Measurements from ENCODE around the gene ITGAD.

ITGAD gene

DNA sequence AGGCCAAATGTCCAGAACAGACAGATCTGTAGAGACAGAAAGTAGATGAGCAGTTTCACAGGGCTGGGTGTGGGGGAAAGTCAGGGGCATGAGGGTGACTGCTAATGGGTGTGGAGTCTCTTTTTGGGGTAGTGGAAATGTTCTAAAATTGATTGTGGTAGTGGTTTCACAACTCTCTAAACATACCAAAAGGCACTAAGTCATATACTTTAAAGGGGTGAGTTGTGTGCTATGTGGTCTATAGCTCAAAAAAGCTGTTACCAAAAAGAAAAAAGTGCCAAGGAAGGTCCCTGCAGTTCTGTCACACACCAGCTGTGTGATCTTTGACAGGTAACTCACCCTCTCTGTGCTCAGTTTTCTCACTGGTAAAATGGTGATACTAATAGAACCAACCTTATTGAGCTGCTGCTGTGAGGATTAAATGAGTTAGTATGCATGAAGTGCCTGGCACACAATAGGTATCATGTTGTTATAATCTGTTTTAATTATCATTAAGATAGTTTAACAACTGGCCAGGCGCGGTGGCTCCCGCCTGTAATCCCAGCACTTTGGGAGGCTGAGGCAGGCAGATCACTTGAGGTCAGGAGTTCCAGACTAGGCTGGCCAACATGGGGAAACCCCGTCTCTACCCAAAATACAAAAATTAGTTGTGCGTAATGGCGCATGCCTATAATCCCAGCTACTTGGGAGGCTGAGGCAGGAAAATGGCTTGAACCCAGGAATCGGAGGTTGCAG is 27.8 kb upstream of the ITGAD start:
- DNase-seq (ENCODE audit: low read depth) = no peak

DNA sequence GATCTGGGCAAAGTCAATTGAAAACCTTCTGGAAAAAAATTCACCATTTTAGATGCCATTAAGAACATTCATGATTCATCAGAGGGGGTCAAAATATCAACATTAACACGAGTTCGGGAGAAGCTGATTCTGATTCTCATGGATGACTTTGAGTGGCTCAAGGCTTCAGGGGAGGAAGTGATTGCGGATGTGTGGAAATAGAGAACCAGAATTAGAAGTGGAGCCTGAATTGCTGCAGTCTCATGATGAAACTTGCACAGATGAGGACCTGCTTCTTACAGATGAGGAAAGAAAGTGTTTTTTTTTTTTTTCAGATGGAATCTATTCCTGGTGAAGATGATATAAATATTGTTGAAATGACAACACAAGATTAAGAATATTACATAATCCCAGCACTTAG is 25.3 kb upstream of the ITGAD start:
- no peak for DNase-seq (ENCODE audit: low read depth)

DNA sequence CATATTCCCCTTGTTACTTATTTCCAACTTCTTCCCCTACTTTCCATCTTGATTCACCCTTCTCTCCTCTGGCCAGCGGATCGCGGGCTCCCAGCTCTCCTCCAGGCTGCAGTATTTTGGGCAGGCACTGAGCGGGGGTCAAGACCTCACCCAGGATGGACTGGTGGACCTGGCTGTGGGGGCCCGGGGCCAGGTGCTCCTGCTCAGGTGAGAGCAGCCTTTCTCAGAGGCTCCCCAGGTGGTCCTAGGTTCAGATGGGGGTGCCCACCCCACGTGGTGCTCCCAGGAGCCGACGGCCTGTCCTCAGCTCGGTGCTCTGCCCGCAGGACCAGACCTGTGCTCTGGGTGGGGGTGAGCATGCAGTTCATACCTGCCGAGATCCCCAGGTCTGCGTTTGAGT is 22.1 kb upstream of the ITGAD start:
- DNase-seq (ENCODE audit: low read depth) = no peak

DNA sequence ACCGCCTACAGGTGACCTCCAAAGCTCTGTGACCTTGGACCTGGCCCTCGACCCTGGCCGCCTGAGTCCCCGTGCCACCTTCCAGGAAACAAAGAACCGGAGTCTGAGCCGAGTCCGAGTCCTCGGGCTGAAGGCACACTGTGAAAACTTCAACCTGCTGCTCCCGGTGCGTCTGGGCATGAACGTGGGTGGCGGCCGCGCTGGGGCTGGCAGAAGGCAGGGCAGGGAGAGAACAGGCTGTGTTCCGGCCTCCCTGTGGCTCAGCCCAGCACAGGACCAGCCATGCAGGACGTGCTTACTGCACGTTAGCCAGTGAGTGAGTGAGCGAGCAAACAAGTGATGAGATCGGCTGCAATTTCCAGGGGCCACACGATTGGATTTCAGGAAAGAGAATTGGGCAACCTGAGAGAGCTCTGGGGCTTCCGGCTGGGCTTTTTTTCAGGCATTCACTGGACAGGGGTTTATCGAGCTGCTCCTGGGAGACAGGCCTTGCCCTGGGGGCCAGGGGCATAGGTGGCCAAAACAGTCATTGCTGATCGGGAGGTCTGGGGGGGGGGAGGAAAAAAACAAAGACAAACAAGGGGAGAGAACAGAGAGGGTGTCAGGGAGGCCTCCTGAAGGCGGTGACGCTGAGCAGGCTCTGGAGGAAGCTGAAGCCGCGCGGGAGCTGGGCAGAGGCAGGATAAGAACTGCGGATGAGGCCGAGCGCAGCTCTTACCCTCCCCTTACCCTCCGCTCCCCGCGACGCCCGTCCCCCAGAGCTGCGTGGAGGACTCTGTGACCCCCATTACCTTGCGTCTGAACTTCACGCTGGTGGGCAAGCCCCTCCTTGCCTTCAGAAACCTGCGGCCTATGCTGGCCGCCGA is 21.3 kb upstream of the ITGAD start:
- DNase-seq (ENCODE audit: low read depth) = no peak

DNA sequence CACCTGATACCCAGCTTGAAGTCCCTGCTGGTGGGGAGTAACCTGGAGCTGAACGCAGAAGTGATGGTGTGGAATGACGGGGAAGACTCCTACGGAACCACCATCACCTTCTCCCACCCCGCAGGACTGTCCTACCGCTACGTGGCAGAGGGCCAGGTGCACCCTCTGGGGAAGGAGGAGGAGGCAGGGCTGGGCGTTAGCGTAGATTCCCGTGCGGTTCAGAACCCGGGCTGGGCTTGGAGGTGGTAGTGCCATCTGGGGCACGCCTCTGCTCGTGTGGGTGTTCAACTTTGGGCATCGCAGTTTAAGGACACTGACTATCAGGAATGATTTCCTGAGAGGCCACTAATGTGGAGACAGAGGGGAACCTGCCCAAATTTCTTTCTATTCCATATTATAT is 19.9 kb upstream of the ITGAD start:
- DNase-seq (ENCODE audit: low read depth) = no peak

DNA sequence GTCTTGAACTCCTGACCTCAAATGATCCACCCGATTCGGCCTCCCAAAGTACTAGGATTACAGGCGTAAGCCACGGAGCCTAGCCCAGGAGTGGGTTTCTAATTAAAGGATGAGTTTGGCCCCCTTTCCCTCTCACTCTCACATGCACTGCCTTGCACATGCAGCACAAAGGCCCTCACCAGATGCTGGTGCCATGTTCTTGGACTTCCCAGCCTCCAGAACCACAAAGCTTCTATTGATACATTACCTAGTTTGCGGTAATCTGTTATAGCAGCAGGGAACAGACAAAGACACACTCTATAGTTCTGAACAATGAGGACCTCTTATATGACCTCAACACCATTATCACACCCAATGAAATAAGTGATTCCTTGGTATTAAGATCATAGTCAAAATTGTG is 17.9 kb upstream of the ITGAD start:
- DNase-seq (ENCODE audit: low read depth) = no peak

DNA sequence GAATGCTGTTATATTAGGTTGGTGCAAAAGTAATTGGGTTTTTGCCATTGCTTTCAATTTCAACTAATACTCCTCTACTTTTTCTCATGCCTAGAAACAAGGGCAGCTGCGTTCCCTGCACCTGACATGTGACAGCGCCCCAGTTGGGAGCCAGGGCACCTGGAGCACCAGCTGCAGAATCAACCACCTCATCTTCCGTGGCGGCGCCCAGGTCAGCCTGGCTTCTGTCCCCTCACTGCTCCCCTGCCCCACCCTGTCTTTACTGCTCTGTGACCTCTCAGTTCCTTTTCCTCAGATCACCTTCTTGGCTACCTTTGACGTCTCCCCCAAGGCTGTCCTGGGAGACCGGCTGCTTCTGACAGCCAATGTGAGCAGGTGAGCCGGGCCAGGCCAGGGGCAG is 16.4 kb upstream of the ITGAD start:
- no peak for DNase-seq (ENCODE audit: low read depth)

DNA sequence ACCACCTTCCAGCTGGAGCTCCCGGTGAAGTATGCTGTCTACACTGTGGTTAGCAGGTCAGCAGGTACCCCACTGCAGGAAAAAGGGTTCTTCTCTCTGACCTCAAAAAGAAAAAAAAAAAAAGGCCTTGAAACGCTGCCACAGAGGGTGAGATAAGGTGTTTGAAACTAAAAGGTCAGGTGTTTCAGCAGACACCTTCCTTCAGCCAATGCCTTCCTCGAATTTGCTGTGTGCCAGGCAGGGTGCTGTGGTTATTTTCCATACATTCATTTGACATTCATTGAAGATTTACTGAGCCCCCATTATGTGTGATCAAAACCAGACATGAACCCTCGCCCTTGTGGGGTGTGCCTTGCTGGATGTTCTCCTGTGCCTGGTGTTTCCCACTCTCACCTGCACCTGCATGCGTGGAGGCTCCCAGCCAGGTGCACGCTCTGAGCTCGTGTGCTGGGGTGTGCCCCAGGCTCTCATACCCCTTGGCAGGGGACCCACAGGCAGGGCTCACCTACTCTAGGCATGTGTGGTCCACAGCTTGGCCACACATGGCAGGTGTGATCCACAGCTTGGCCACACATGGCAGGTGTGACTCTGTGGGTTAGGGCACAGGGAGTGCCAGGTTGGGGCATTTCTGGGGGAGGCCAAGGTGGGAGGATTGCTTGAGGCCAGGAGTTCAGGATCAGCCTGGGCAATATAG is 15.8 kb upstream of the ITGAD start:
- no peak for DNase-seq (ENCODE audit: low read depth)

DNA sequence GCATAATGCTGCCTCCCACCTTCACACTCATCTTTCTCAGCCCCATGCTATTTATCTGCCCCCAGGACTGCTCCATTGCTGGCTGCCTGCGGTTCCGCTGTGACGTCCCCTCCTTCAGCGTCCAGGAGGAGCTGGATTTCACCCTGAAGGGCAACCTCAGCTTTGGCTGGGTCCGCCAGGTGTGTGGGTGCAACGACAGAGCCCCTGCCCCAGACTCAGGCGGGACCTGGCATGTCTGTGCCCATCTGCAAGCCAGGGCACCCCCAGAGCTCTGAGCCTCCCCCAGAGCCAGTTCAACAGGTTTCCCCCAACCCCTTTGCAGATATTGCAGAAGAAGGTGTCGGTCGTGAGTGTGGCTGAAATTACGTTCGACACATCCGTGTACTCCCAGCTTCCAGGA is 12.9 kb upstream of the ITGAD start:
- DNase-seq (ENCODE audit: low read depth) = no peak

DNA sequence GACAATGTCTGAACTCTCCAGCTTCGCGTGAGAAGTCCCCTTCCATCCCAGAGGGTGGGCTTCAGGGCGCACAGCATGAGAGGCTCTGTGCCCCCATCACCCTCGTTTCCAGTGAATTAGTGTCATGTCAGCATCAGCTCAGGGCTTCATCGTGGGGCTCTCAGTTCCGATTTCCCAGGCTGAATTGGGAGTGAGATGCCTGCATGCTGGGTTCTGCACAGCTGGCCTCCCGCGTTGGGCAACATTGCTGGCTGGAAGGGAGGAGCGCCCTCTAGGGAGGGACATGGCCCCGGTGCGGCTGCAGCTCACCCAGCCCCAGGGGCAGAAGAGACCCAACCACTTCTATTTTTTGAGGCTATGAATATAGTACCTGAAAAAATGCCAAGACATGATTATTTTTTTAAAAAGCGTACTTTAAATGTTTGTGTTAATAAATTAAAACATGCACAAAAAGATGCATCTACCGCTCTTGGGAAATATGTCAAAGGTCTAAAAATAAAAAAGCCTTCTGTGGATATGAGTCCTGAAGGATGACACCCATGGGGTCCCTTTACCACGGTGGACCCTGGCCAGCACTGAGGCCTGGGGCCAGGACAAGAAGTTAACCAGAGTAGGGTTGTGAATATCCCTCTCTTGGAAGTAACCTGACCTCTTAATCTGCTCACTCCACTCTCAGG is 10.5 kb upstream of the ITGAD start:
- DNase-seq (ENCODE audit: low read depth) = peak; percentile 37

DNA sequence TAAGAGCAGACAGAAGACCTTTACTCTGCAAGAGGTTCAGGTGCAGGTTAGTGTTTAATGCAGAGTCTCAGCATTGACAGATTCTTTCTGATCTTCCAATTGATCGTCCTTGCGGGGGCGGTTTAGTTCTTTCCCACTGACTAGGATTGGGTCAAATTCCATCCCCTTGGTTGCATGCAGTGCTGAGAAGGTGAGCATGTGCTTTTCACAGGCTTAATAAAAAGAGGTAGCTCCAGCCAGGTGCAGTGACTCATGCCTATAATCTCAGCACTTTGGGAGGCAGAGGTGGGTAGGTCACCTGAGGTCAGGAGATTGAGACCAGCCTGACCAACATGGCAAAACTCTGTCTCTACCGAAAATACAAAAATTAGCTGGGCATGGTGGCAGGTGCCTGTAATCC is 7.5 kb upstream of the ITGAD start:
- DNase-seq (ENCODE audit: low read depth) = no peak

DNA sequence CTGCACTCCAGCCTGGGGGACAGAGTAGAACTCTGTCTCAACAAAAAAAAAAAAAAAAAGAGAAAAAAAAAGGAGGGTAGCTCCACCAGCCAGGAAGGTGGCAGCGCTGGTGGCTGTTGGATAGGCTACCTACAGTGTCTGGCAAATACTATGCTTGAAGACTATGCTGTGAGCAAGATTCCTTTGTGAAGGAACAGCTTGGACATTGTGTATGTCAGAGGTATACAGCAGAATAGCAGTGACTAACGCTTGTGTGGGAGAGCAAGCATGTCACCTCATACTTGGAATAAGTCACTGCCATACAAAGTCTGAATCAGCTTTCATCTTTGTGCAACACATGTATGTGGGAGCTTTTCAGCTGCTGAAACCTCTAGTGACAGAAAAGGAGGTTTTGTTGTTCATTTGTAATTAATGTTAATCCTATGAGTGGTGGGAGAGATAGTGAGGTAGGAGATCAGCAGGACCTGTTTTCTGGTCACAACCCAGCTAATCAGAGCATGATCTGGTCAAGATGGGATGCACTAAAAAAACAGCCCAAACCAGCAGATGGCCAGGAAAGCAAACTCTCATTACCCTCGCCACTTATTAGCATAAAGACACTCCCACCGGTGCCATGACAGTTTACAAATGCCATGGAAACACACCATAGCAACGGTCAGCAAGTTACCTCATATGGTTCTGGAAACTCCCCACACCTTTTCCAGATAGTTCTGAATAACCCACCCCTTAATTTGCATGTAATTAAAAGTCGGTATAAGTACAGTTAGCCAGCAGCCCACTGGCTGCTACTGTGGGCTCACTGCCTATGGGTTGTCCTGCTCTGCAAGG is 6.8 kb upstream of the ITGAD start:
- DNase-seq (ENCODE audit: low read depth) = no peak

DNA sequence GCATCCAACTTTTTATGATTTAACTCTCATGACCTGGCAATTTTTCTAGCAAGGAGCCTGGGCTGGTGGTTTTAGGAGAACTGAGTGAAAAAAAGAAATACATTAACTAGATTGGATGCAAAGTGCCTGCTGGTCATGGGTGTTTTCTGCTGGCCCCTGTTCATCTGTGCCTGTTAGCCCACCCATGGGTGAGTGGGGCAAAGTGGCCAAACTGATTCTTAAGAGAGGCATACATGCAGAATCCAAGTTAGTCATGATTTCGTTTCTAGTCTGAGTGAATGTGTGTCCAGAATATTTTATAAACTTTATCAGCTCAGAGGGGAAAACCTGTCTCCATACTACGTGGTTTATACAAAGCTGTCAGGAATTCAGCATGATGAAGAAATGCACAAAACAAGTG is 4.6 kb upstream of the ITGAD start:
- DNase-seq (ENCODE audit: low read depth) = no peak

DNA sequence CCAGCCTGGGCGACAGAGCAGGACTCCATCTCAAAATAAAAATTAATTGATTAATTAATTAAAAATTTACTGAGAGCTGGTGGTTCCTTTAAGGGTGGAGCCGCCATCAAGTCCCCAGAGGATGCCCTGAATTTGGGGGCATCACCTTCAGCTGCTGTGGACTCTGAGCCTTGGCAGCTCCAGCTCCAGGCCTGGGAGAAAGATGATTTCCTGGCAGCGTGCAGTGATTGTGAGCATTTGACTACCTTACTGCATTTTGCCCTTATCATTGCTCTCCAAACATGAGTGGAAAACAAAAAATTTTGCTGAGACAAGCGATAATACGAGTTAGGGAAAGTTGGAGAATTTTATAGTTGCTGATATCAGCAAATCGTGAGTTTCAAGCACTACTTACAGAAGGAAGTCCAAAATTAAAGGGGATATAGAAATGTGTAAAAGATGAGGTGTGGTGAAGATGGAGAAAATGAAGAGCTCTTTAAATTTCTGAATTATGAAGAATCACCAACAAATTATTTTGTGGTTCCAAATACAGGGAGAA is 2.6 kb upstream of the ITGAD start:
- no peak for DNase-seq (ENCODE audit: low read depth)

DNA sequence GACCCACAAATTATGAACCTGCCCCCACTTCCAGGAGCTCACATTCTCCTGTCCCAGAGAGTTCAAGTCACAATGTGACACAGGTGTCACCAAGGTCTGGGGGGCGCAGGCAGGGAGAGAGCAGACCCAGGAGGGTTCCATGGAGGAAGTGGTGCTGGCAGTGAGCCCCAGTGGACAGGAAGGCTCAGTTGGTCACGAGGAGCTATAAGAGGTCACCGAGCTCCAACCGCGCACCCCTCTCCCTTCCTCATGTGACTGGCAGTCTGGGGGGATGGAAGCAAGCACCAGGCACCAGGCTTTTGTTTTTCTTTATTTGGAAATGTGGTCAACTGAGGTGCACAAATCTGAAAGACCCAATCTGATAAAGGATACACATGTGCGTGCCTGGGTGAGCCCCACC is 2.5 kb downstream of the ITGAD start:
- DNase-seq (ENCODE audit: low read depth) = no peak

DNA sequence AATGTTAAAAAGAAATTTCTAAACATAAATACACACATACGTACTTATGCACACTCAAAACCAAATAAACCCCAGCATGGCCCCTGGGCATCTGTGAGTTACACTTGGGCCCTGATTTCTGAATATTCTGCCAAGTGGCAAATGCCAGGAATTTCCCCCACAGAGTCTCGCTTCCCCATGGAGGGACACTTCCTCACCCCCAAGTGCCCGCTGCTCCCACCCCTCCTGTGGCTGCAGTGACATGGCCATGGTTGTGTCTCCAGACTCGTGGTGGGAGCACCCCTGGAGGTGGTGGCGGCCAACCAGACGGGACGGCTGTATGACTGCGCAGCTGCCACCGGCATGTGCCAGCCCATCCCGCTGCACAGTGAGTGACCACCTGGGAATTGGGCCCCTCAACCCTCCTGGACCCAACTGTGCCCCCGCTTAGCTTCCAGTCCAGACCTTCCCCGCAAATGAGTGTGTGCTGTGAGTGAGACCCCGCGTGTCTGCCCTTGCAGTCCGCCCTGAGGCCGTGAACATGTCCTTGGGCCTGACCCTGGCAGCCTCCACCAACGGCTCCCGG is 4.0 kb downstream of the ITGAD start:
- DNase-seq (ENCODE audit: low read depth) = no peak

DNA sequence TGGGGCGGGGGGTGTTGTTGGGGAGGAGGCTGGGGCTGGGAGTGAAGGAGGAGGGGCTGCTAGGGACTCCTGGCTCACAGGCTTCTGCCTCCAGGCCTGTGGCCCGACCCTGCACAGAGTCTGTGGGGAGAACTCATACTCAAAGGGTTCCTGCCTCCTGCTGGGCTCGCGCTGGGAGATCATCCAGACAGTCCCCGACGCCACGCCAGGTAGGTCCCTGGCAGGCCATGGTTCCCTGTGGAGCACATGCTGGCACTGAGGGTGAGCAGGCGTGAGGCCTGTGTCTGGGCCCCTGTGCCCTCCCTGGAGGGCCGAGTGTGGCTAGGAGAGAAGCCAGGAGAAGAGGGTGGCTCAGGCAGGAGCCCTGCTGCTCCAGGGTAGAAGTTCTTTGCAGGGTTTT is 4.6 kb downstream of the ITGAD start:
- no peak for DNase-seq (ENCODE audit: low read depth)

DNA sequence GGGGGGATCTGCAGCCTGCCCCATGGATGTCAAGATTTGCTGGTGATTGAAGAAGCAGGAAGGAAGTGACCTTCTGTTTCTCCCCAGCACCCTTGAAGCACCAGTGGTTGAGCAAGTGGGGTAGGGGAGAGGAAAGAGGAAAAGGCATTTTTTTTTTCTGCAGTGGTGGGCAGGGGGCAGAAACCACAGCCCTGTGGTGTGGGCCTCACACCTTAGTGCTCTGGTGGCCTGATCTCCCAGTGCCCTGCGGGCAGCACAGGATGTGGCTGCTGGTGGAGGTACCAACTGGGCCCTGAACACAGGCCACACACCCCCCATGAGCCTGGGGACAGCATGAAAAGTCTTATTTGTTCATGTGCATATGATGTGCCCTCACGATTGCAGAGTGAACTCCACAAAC is 7.1 kb downstream of the ITGAD start:
- no peak for DNase-seq (ENCODE audit: low read depth)

DNA sequence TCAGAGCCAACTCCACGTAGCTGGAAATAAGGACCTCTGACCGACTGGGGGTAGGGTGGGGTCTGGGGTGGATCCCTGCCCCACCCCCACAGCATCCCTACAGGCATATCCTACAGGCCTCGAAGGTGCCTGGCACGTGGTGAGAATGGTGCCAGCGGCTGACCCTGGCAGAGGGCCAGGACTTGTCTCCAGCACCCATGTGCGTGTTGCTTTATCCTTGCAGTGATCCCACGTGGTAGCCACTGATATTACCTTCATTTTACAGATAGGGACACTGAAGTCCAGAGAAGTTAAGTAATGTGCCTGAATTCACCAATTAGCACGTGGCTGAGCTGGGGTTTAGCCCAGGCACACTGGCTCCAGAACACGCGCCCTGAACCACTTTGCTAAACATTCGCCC is 8.3 kb downstream of the ITGAD start:
- no peak for DNase-seq (ENCODE audit: low read depth)

DNA sequence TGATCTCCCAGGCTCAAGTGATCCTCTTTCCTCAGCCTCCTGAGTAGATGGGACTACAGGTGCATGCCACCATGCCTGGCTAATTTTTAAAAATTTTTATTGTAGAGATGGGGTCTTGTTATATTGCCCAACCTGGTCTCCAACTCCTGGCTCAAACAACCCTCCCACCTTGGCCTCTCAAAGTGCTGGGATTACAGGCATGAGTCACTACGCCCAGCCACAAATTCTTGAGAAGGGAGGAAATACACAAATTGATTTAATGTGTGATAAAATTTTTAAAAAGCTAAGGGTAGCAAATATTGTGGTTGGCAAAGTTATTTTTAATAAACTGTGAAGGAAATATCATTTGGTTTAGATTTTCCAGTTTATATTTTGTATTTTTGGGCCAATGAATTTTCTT is 9.6 kb downstream of the ITGAD start:
- DNase-seq (ENCODE audit: low read depth) = no peak

All from activated T-cell treated with anti-CD3 and anti-CD28 coated beads for 1 hour (primary cell).